Suprapubic skin (tissue), 4 donors: ENCODE data around the gene MED27. TPM values are rescaled to one million over a fixed set of nuclear protein-coding genes. Genes with fewer than 3 reads are reported as not detected.

ENCODE experiments used
- DNase-seq, 2 donors: peaks; one replicate each; pipeline ENCODE4 v3.0.0-alpha.2; 2019; ENCODE audit warnings: low spot score in 2 of 2
- H3K27ac ChIP-seq: fragments of 200-600 bp; sonication (generic); one replicate; pipeline ENCODE4 v1.5.1; 2019
- H3K27me3 ChIP-seq: fragments of 200-600 bp; sonication (generic); one replicate; pipeline ENCODE4 v1.5.1; 2019
- H3K36me3 ChIP-seq: fragments of 200-600 bp; sonication (generic); one replicate; pipeline ENCODE4 v1.5.1; 2019
- H3K4me1 ChIP-seq: fragments of 200-600 bp; sonication (generic); one replicate; pipeline ENCODE4 v1.5.1; 2019
- H3K4me3 ChIP-seq: fragments of 200-600 bp; sonication (generic); one replicate; pipeline ENCODE4 v1.5.1; 2019; ENCODE audit warnings: mild to moderate bottlenecking
- H3K9me3 ChIP-seq: fragments of 200-600 bp; sonication (generic); one replicate; pipeline ENCODE4 v1.5.1; 2019
- CTCF ChIP-seq, 2 donors: fragments of 200-600 bp in 1 of 2; fragments of 450-650 bp in 1 of 2; sonication (generic) in 1 of 2; IDR thresholded peaks; one replicate each; pipeline ENCODE4 v1.5.1; 2016 to 2019; ENCODE audit warnings: antibody characterized with exemption in 2 of 2, mild to moderate bottlenecking in 1 of 2, moderate library complexity in 1 of 2
- EP300 ChIP-seq: sonication (generic); formaldehyde crosslinking; IDR thresholded peaks from one replicate; pipeline ENCODE4 v1.6.1; 2017; ENCODE audit warnings: antibody characterized with exemption
- POLR2A ChIP-seq, 2 donors: fragments of 450-650 bp; IDR thresholded peaks; one replicate each; pipeline ENCODE4 v1.6.1; 2017; ENCODE audit warnings: antibody characterized with exemption in 2 of 2, mild to moderate bottlenecking in 2 of 2, moderate library complexity in 2 of 2
- POLR2AphosphoS5 ChIP-seq, 3 donors: sonication (generic); formaldehyde crosslinking; IDR thresholded peaks; one replicate each; pipeline ENCODE4 v1.6.1; 2017; ENCODE audit warnings: antibody characterized with exemption in 3 of 3
- WGBS: methylation state at CpG from one replicate; pipeline ENCODE4 v1.1.5; 2018; 5-methylcytosine and 5-hydroxymethylcytosine counted together
- total RNA-seq, 4 donors: library from RNA; depleted of rRNA; stranded (reverse); fragments of >200 nt; gene quantifications; one replicate each; pipeline ENCODE4 v1.1.0, GENCODE V29; 2016

MED27 gene
- total RNA-seq, 4 donors from 2014 or later, result 12.6 to 20.3 (median 16.0) TPM

GRCh38 chr9:131934673-131935072, 145.0 kb downstream of the MED27 start:
- TF ChIP-seq POLR2AphosphoS5 (IDR thresholded peaks at IDR 0.05), result no peak
- H3K27me3 ChIP-seq, result no peaks in the 10 kb centered on the region
- H3K4me3 ChIP-seq, result no peak overlapping the region
- no peak for DNase-seq
- no peaks in the 10 kb centered on the region for H3K4me1 ChIP-seq
- H3K9me3 ChIP-seq, result no peaks in the 10 kb centered on the region
- WGBS, result 94% methylated on average over 3 of the region's 3 CpGs
- H3K27ac ChIP-seq, result no peak overlapping the region
- H3K36me3 ChIP-seq, result peaks cover 22% of the 10 kb centered on the region

GRCh38 chr9:131927091-131927490, 152.6 kb downstream of the MED27 start:
- Histone ChIP-seq H3K27ac (no peak overlapping the region), H3K4me3 (no peak overlapping the region), H3K27me3 (no peaks in the 10 kb centered on the region), H3K9me3 (no peaks in the 10 kb centered on the region), H3K36me3 (no peaks in the 10 kb centered on the region), H3K4me1 (no peaks in the 10 kb centered on the region)
- no peak for DNase-seq
- 73% methylated on average over 3 of the region's 3 CpGs for whole genome bisulfite sequencing
- TF ChIP-seq EP300, result no peak
- TF ChIP-seq POLR2A (IDR thresholded peaks at IDR 0.05), result no peak
- TF ChIP-seq POLR2AphosphoS5 (IDR thresholded peaks at IDR 0.05), result no peak
- no peak for TF ChIP-seq CTCF (IDR thresholded peaks at IDR 0.05)

GRCh38 chr9:131926360-131926922, 153.2 kb downstream of the MED27 start:
- DNase-seq, result no peak
- no peak for TF ChIP-seq EP300
- no peak for TF ChIP-seq POLR2AphosphoS5 (IDR thresholded peaks at IDR 0.05)
- no peak for TF ChIP-seq POLR2A (IDR thresholded peaks at IDR 0.05)
- TF ChIP-seq CTCF (IDR thresholded peaks at IDR 0.05), result no peak
- no peaks in the 10 kb centered on the region for H3K27me3 ChIP-seq

GRCh38 chr9:131925677-131926177, 153.9 kb downstream of the MED27 start:
- TF ChIP-seq CTCF (IDR thresholded peaks at IDR 0.05) (no peak), EP300 (no peak), POLR2AphosphoS5 (IDR thresholded peaks at IDR 0.05) (no peak), POLR2A (IDR thresholded peaks at IDR 0.05) (no peak)
- no peaks in the 10 kb centered on the region for H3K27me3 ChIP-seq
- H3K27ac ChIP-seq, result no peak overlapping the region
- WGBS, result 92% methylated on average over 6 of the region's 6 CpGs
- H3K36me3 ChIP-seq, result no peaks in the 10 kb centered on the region
- no peaks in the 10 kb centered on the region for H3K9me3 ChIP-seq
- H3K4me3 ChIP-seq, result no peak overlapping the region
- DNase-seq, result no peak
- H3K4me1 ChIP-seq, result no peaks in the 10 kb centered on the region

More at GRCh38 chr9:131926360-131926922, 153.2 kb downstream of the MED27 start:
- 89% methylated on average over 6 of the region's 6 CpGs for WGBS
- Histone ChIP-seq H3K36me3 (no peaks in the 10 kb centered on the region), H3K9me3 (no peaks in the 10 kb centered on the region), H3K4me1 (no peaks in the 10 kb centered on the region), H3K4me3 (no peak overlapping the region), H3K27ac (no peak overlapping the region)

- Histone ChIP-seq H3K27me3 (no peaks in the 10 kb centered on the region), H3K27ac (no peak overlapping the region), H3K4me1 (no peaks in the 10 kb centered on the region), H3K9me3 (no peaks in the 10 kb centered on the region), H3K4me3 (no peak overlapping the region), H3K36me3 (no peaks in the 10 kb centered on the region)
- DNase-seq, result no peak
- TF ChIP-seq EP300 (no peak), POLR2A (IDR thresholded peaks at IDR 0.05) (no peak), POLR2AphosphoS5 (IDR thresholded peaks at IDR 0.05) (no peak), CTCF (IDR thresholded peaks at IDR 0.05) (no peak)
- WGBS, result 97% methylated on average over 4 of the region's 4 CpGs
Measured at GRCh38 chr9:131923766-131924165, 155.9 kb downstream of the MED27 start.
